NCI-H2196 (cell line): ENCODE results near the gene SPAG5.
A peak's percentile ranks its signal among the peaks of the same experiment; 100 is the strongest.
"Not testable (repeated sequence)": the region's sequence is repeated elsewhere in the genome, so short reads cannot be mapped to it uniquely, and the experiment has no call there.

ENCODE experiments used
- DNase-seq: peaks from one replicate; lab custom pipeline; 2025; ENCODE audit not compliant: unreplicated experiment; lab: John Stamatoyannopoulos, UW

The SPAG5 gene

GRCh38 chr17:28612936-28613872 lies 14.4 kb upstream of the SPAG5 start:
- no peak for DNase-seq

GRCh38 chr17:28612531-28612930 lies 13.7 kb upstream of the SPAG5 start:
- no peak for DNase-seq

GRCh38 chr17:28610376-28610775 lies 11.6 kb upstream of the SPAG5 start:
- no peak for DNase-seq

- not testable (repeated sequence) for DNase-seq
Observed at GRCh38 chr17:28604031-28604430, 5.2 kb upstream of the SPAG5 start.

GRCh38 chr17:28599311-28600184 lies 723 bp upstream of the SPAG5 start:
- DNase-seq = peak; percentile 42

GRCh38 chr17:28598389-28598788 lies 436 bp downstream of the SPAG5 start:
- DNase-seq = no peak

GRCh38 chr17:28597606-28598383 lies 1.0 kb downstream of the SPAG5 start:
- DNase-seq = no peak

- no peak for DNase-seq
Observed at GRCh38 chr17:28592260-28592659, 6.6 kb downstream of the SPAG5 start.

- DNase-seq = no peak
Observed at GRCh38 chr17:28585851-28586250, 13.0 kb downstream of the SPAG5 start.

GRCh38 chr17:28584434-28584833 lies 14.4 kb downstream of the SPAG5 start:
- no peak for DNase-seq

GRCh38 chr17:28582513-28582912 lies 16.3 kb downstream of the SPAG5 start:
- no peak for DNase-seq

- no peak for DNase-seq
Observed at GRCh38 chr17:28580959-28581358, 17.9 kb downstream of the SPAG5 start.

GRCh38 chr17:28579526-28579925 lies 19.3 kb downstream of the SPAG5 start:
- DNase-seq = no peak

- DNase-seq = no peak
Observed at GRCh38 chr17:28578246-28579195, 20.3 kb downstream of the SPAG5 start.

GRCh38 chr17:28577466-28577824 lies 21.4 kb downstream of the SPAG5 start:
- DNase-seq = no peak

- DNase-seq = peak; percentile 93
Observed at GRCh38 chr17:28576758-28577465, 21.9 kb downstream of the SPAG5 start, which contains the start of gene ALDOC. Gene ALDOC, minus strand, starts transcription at chr17:28576895. Its CDS starts 1,363 bp downstream, at chr17:28575532.

- DNase-seq = not testable (repeated sequence)
Observed at GRCh38 chr17:28576016-28576415, 22.8 kb downstream of the SPAG5 start.

- DNase-seq = no peak
Observed at GRCh38 chr17:28575126-28575795, 23.6 kb downstream of the SPAG5 start.

GRCh38 chr17:28574526-28574925 lies 24.3 kb downstream of the SPAG5 start:
- no peak for DNase-seq
